GDM1 (cell line): ENCODE data around the gene RANGRF.

ENCODE experiments used
- DNase-seq: peaks from one replicate; lab custom pipeline; 2025; lab: John Stamatoyannopoulos, UW

RANGRF gene

DNA sequence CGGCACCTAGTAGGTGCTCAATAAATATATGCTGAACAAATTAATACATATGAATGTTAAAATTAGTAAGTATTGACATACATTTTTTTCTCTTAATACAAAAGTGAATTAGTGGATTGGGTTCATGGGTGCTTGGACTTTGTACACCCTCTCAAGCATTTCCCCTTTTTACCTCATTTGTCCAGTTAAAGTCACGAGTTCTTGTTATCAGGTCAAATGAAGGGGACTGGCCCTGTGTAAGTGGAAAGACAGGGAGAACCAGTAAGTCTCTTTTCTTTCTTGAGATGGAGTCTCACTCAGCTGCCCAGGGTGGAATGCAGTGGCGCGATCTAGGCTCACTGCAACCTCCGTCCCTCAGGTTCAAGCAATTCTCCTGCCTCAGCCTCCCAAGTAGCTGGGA is 13.7 kb upstream of the RANGRF start:
- DNase-seq, result no peak

DNA sequence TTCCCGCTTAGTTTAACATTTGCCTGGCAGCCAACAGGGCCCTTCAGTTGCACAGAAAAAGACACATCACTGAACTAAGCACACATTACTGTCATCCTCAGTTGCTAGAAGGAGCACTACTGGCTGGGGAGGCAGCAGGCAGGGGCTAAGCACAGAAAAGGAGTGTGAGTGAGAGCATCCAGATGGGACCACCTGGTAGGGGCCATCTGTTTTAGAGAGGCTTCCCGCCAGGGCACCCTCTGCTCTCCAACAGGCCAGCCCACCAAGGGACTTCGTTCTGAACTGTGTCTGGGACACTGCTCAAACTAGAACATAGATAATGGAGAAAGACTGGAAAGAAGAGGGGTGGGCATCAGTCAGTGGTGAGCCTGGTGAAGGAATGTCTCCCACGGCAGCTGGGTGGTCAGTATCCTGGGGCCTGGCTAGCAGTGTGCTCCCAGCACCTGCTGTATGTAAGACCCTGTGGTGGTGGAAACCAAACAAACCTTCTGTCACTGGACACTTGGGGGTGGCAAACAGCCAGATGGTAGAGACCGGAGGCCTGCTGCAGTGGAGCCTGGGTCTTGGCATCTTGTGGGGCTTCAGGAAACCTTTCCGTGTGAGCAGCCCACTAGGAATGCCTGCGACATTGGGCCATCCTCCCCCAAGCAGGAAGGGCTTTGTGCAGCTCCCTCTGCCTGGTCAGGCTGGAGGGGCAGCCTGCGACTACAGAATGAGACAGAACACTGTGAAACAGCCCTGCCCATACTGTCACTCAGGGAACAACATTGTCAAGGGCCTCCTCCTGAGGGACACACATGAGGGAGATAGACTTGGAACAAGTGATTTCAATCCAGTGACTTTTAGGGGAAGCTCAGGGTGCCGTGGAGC is 12.8 kb upstream of the RANGRF start:
- DNase-seq, result no peak

DNA sequence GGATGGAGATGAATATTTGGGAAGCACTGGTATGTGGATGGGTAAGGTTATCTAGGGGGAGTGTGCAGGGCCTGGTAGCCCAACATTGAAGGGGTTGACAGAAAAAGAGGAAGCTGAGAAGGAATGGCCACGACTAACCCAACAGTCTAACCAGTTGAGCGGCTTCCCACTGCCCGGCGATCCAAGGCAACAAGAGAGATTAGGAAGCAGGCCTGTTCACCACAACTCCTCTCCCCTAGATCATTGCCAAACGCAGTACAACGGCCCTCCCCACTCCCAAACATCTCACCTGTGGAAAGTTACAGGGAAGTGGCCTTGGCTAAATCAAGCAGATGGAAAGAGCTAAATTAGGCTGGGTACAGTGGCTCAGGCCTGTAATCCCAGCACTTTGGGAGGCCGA is 11.2 kb upstream of the RANGRF start:
- DNase-seq, result no peak

DNA sequence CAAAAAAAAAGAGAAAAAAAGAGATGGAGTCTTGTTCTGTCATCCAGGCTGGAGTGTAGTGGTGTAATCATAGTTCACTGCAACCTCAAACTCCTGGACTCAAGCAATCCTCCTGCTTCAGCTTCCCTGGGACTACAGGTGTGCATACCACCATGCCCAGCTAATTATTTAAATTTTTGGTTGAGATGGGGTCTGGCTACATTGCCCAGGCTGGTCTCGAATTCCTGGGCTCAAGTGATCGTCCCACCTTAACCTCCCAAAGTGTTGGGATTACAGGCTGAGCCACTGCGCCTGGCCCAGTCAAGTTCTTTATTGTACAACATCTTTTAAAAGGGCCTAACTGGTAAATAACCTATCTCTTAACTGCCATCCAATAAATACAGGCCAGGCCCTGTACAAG is 6.1 kb upstream of the RANGRF start:
- no peak for DNase-seq

DNA sequence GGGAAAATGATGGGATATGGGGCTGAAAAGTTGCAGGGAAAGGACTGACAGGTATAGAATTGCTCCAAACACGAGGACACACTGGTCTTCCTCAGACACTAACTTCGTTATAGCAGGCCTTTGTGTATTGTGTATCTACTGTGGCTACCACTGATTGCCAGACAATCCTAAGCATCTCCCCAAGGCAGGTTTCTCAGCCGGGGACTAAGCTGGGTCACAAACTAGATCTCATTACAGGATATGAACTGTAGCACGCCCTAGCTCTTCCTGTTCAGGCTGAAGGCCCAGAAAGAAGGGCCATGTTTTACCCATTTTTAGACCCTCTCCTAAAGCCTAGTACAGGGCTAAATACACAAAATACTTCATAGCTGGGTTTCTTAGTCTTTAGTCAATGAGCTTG is 5.1 kb upstream of the RANGRF start:
- DNase-seq, result no peak

DNA sequence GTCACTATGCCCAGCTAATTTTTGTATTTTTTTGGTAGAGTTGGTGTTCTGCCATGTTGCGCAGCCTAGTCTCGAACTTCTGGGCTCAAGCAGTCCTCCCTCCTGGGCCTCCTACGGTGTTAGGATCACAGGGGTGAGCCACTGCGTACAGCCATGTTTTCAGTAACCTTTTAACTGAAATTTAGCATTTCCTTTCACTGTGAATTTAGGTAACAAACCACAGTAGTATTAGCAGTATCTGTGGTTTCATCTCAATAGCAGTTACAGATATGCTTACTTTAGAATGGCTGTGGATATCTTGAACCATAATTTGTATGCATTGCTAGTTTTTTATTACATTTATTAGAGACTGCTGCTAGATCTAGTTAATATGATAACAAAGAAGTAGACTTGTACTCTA is 4.3 kb upstream of the RANGRF start:
- no peak for DNase-seq

DNA sequence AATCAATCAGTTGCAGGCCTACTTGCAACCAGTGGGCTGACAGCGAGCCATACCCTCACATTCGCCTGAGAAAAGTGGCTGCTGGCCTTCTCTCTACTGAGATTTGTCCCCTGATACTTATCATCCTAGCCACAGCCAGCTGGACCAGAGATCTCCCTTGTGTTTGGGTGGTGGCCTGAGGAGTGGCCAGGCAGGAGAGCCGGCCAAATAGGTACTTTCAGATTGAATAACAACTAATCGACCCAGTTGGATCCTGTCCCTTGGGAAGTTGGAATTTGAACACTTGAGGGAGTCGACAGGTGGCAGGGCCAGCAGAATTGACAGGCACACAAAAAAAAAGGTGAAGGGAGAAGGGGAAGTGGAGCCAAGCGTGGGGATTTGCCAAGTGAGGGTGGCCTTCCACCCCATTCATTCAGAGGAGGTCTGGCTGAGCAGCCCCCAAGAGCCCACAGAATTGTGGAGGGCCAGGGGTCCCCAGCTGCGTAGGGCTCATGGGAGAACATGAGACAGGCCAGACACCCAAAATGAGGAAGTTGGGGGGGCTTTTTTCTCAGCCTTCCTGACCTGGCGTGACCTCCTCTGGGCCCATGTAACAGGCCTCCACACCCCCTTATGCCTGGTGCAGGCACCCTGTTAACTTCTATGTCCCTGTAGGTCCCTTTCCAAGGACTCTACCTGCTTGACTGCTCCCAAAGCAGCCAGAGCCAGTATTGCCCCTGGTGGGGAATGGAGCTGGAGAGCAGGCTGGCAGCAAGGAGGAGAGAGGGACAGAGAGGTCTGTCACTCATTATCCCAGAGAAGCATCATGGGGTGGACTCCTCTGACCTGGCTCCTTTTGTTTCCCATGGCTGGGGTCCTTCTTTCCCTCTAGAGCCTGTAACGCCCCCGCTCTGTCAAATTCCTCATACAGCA is 2.9 kb upstream of the RANGRF start:
- no peak for DNase-seq

DNA sequence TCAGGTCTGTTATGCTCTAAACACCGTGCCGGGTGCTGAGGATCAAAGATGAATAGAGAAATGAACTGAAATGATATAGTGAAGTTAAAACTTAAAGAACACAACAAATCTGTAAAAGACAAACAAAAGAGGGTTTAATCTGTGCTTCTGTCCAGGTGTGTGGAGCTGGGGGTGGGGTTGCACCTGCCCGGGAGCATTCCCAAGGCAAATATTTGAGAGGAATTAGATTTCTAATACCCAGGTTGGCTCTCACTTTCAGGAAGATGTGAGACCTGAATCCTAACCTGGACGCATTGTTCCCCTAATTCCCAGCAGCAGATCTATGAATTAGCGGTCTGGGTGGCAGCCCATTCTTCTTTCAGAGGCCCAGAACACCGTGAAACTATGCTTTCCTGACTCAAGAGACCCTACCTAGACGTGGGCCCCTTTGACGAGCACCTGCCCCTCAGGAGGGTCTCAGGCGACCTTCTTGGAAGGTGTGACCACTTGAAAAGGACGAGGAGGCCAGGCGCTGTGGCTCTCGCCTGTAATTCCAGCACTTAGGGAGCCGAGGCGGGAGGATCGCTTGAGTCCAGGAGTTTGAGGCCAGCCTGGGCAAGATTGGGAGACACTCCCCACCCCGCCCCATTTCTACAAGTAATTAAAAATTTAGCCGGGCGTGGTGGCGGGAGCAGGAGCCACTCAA is 677 bp upstream of the RANGRF start:
- DNase-seq, result no peak

DNA sequence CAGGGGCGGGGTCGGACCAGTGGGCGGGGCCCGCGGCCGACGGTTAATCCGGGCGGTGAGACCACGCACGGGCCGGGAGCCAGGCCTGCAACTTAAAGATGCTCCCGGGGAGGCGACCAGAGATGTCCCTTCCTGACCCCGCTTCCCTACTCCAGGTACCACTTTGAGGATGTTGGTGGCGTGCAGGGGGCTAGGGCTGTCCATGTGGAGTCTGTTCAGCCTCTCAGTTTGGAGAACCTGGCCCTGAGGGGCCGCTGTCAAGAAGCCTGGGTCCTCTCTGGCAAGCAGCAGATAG is 580 bp downstream of the RANGRF start:
- no peak for DNase-seq

DNA sequence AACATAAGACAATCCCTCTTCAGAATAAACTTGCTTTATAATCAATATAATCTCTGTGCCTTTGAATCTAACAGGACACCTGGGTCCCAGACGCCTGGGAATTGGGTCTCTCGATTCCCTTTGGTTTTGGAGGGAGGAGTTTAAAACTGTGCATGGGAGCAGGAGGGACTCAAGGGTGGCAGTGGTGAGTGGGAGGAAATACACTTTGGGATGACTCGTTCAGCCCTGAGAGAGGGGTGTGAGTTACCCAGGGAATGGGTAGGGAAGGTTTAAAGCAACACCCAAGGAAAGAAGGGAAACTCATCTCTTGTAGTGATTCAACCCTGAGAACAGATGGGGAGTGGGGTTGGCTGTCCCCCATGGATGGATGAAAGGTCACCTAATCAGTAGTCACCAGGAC is 1.6 kb downstream of the RANGRF start:
- no peak for DNase-seq

DNA sequence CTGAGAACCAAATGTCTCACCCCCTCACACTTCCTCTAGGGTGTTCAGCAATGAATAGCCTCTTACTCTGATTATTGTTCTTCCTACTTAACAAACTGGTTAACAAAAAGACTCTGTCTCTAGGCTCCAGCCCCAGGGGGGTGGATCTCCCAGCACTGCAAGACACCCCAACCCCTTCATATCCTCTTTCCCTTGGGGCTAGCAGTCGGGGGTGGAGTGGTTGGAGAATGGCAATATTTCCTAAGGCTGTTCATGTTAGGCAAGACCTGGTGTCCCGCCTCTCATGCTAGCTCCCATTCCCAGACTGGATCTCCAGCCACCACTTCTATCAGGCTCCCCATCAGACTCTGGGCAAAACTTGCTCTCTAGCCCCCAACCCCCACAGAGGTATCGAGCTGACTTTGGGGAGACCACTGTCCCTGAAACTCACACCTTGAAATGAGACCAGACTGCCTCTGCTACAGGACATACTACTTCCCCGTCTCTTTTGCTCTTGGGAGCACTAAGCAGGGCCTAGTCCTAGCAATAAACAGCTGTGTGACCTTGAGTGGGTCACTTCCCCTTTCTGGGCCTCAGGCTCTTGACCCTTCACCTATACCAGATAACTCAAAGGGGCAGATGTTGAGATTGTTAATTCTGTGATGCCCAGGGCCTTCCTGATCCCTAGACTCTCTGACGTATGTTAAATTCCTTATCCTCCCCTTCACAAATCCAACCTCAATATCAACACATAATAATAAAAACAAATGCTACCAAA is 4.3 kb downstream of the RANGRF start:
- DNase-seq, result no peak

DNA sequence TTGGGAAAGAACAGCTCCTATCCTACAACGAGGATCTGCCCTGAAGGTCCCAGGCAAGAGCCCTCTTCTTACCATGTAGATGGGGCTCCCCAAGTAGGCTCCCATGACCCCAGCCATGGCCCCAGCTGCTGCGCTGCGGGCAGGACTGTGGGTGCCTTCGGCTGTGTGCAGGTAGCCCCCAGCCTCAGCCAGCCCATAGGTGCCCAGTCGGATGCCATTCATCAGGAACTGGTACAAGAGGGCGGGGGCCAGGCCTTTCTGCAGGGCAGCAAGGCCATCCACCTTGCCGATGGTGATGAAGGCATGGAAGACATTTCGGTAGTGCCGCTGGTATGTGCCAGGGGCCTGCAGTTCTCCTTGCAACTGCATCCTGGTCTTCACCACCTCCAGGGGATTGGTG is 5.9 kb downstream of the RANGRF start:
- DNase-seq, result no peak

DNA sequence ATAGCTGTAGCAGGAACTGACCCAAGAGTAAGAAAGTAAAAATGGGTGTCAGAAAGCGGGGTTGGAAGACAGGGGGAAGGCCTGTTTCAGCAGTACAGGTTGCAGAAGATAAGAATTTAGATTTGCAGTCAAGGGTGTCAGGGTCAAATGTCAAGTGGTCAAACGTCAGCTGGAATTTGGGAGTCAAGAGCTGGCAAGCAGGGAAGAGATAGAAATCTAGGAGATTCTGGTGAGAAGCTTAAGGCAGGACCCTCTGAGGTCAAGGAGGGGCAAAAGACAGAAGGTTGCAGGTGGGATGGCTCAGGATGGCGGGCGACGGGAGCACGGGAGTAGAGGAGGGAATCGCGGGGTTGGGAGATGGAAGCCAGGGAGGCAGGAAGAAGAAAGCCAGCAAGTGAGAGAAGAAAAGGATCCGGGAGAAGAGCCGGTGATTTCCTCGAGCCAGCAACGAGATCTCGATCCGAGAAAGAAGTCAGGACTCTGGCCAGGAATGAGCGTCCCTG is 6.4 kb downstream of the RANGRF start:
- DNase-seq, result no peak

DNA sequence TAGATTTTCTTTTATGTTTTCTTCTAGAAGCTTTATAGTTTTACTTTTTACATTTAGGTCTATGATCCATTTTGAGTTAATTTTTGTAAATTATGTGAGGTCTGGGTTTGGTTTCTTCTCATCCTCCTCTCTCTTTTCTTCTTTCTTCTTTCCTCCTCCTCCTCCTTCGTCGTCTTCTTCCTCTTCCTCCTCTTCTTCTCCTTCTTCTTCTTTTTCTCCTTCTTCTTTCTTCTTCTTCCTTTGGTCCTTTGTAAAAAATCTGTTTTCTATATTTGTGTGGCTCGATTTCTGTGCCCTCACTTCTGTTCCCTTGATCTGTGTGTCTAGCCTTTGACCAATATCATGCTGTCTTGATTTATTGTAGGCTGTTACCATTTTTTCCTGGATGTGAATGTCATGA is 11.8 kb downstream of the RANGRF start:
- no peak for DNase-seq

DNA sequence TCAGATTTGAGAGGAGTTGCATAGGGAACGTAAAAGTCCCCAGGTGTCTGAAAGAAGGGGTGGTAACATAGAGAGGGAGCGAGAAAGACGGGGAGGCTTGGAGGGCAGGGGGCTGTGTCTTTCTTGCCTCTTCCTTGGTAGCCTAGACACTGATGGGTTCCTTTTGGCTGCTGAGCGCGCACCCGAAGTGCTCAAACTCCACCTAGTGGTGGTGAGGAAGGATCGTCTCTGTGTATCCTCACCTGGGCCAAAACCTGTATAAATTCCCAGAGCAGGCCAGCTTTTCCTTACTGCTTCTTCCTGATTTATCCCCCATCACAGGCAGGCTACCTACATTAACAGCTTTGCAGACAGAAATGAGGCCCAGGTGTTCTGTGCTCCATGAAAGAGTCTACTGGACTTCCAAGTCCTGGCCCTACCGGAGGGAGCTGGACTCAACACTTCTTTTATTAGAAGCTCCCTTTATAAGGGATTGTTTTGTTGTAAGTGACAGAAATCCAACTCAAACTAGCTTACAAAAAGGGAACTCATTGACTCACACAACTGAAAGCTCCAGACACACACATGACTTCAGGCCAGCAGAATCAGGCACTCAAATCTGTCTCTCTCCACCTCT is 12.3 kb downstream of the RANGRF start:
- DNase-seq, result peak; percentile 54

DNA sequence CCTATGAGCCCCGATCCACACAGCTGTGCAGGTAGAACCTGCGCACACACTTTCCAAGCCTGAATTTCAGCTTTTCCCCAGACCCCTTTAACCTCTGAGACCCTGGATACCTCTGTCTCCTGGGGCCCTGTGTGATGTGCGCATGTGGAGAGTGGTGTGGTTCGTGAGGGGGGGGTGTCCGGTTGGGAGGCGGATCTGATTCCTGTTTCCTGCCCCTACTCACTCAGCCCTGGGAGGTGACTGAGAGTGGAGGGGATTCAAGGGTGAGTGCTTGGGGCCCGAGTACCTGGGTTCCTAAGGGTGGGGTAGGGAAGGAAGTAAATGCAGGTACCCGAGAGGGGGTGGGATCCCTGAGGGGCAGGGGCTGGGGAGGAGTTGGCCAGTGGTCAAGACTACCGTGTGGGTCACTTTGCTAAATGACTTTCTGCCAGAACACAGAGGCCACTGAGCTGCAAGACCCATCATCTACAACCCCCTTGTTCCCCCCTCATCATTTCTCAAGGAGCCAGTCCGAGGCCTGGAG is 22.2 kb downstream of the RANGRF start:
- no peak for DNase-seq

DNA sequence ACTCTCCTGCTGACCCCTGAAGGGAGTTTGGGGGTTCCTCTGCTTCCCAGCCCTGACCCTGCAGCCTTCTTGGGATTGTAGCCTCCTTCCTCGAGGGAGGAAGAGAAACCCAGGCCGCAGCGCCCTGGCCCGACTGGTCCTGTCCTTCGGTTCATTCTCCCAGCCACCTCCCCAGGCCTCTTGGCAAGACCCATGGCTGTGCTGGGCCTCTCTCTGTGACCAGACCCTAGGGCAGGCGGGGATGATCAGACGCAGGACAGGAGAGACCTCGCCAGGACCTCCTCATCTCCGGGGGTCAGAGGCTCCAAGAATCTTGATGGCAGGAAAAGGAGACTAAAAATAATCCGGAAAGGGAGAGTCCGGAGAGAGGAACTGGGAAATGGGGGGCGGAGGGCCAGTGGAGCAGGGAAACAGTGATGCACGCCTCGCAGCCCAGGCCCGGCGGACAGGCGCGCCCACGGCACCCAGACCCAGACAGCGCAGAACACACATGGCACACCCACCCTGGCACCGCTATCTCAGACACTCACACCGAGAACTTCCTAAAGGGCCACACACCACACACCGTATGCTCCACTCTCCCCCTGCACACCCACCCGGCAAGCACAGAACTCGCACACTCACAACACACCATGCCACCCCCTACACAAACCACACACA is 22.8 kb downstream of the RANGRF start:
- no peak for DNase-seq

DNA sequence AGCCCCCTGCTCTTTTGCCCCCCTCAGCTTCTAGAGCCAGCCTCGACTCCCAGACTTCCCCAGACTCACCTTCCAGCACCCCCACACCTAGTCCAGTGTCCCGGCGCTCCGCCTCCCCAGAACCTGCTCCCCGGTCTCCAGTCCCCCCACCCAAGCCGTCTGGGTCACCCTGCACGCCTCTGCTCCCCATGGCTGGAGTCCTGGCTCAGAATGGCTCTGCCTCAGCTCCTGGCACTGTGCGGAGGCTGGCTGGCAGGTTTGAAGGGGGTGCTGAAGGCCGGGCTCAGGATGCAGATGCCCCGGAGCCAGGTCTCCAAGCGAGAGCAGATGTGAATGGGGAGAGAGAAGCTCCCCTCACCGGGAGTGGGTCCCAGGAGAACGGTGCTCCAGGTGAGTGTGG is 23.8 kb downstream of the RANGRF start:
- no peak for DNase-seq

DNA sequence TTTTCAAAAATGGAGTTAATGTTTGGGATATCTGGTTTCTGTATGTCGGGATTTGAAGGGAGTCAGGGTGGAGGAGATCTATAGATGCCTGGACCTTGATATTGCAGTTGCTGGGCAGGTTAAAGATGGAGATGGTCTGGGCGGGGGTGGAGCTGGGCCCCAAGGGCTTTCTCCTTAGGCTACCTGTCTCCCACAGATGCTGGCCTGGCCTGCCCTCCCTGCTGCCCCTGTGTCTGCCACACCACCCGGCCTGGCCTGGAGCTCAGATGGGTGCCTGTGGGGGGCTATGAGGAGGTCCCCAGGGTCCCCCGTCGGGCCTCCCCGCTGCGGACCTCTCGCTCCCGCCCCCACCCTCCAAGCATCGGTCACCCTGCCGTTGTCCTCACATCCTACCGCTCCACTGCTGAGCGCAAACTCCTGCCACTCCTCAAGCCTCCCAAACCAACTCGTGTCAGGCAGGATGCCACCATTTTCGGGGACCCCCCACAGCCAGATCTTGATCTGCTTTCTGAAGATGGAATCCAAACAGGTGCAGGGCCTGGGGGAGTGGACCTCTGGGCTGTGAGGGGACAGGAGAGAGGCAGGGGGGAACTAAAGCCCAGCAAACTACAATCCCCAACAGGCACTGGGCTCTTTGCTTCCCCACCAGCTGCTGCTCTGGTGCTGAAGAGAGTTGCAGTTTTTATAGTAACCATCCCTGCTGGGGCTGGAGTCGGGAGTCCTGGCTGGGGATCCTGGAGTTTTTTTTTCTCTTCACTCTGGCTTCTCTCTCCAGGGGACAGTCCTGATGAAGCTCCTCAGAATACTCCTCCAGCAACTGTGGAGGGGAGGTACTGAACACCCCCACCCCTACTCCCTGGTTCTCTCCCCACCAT is 24.5 kb downstream of the RANGRF start:
- no peak for DNase-seq
